ENCODE measurements around the gene FERMT2. TPM values are rescaled to one million over a fixed set of nuclear protein-coding genes. Genes with fewer than 3 reads are reported as not detected.

Gene FERMT2
- total RNA-seq, 1 experiment from 2014 or later, result 38.6 TPM

- Histone ChIP-seq H3K27ac (ENCODE audit: low read length) (no peak overlapping the region), H3K9me3 (ENCODE audit: low read length) (no peaks in the 10 kb centered on the region), H3K9me2 (replicated peaks; ENCODE audit: low read length) (no peaks in the 10 kb centered on the region), H3K4me1 (ENCODE audit: insufficient read depth, low read length) (peaks cover 25% of the 10 kb centered on the region), H3K4me2 (ENCODE audit: low read length) (peak overlapping the region; percentile 88), H3K9ac (ENCODE audit: low read length) (peak overlapping the region; percentile 75; the same call in 1 of the 2 replicates), H3K36me3 (ENCODE audit: low read depth, low read length) (no peaks in the 10 kb centered on the region), H3F3A (ENCODE audit: low read length, unreplicated experiment) (no peaks in the 10 kb centered on the region), H2AFZ (ENCODE audit: low read length) (peak overlapping the region; percentile 81; the same call in 1 of the 2 replicates), H3K4me3 (ENCODE audit: low read length) (peak overlapping the region; percentile 82), H4K20me1 (ENCODE audit: low read length) (peaks cover 15% of the 10 kb centered on the region), H3K79me2 (ENCODE audit: low read length) (peaks cover 68% of the 10 kb centered on the region), H3K27me3 (ENCODE audit: low read length) (no peaks in the 10 kb centered on the region)
- ATAC-seq (no peak), DNase-seq (peak; percentile 18)
- no TSS peak for BruUV-seq (replicated peaks)
- intact Hi-C loops (cut with micrococcal nuclease), result no loop called here
- CTCF ChIA-PET, result interaction anchor here (0.6 to 0.8 kb wide), 5 partner anchors 31 to 1400 kb away, joined by 3 to 10 read pairs (median 4); no protein-coding TSS in a partner anchor
- POLR2A ChIA-PET (ENCODE audit: unreplicated experiment), result interaction anchor here (0.5 to 1.1 kb wide), 5 partner anchors 10 to 71 kb away, joined by 3 to 41 read pairs (median 4); no protein-coding TSS in a partner anchor
- TF ChIP-seq EZH2 (IDR thresholded peaks at IDR 0.05; ENCODE audit: low read length, unreplicated experiment), result no peak
- TF ChIP-seq EZH2phosphoT487 (IDR thresholded peaks at IDR 0.05; ENCODE audit: borderline replicate concordance, low read length), result no peak
- no peak for TF ChIP-seq CTCF (conservative IDR thresholded peaks at IDR 0.05; ENCODE audit: low read depth, low read length)
These were observed 2.0 kb downstream of the FERMT2 start for GRCh38 chr14:52948836-52949235.

- POLR2A ChIA-PET (ENCODE audit: unreplicated experiment), result interaction anchor here (0.5 to 1.1 kb wide), 4 partner anchors 13 to 122 kb away, joined by 3 to 41 read pairs (median 4); no protein-coding TSS in a partner anchor
- Histone ChIP-seq H3K9me2 (replicated peaks; ENCODE audit: low read length) (no peaks in the 10 kb centered on the region), H3K4me3 (ENCODE audit: low read length) (peak overlapping the region; percentile 82; the same call in 1 of the 2 replicates), H3F3A (ENCODE audit: low read length, unreplicated experiment) (no peaks in the 10 kb centered on the region), H2AFZ (ENCODE audit: low read length) (no peak overlapping the region), H3K9me3 (ENCODE audit: low read length) (no peaks in the 10 kb centered on the region), H3K79me2 (ENCODE audit: low read length) (peaks cover 76% of the 10 kb centered on the region), H3K9ac (ENCODE audit: low read length) (no peak overlapping the region), H3K36me3 (ENCODE audit: low read depth, low read length) (no peaks in the 10 kb centered on the region), H3K27me3 (ENCODE audit: low read length) (no peaks in the 10 kb centered on the region), H3K4me2 (ENCODE audit: low read length) (peak overlapping the region; percentile 88), H3K4me1 (ENCODE audit: insufficient read depth, low read length) (peaks cover 25% of the 10 kb centered on the region), H4K20me1 (ENCODE audit: low read length) (peaks cover 15% of the 10 kb centered on the region), H3K27ac (ENCODE audit: low read length) (no peak overlapping the region)
- TF ChIP-seq CTCF (conservative IDR thresholded peaks at IDR 0.05; ENCODE audit: low read depth, low read length) (no peak), EZH2phosphoT487 (IDR thresholded peaks at IDR 0.05; ENCODE audit: borderline replicate concordance, low read length) (no peak), EZH2 (IDR thresholded peaks at IDR 0.05; ENCODE audit: low read length, unreplicated experiment) (no peak)
- intact Hi-C loops (cut with micrococcal nuclease), result no loop called here
- ATAC-seq, result no peak
- BruUV-seq (replicated peaks), result no TSS peak
- CTCF ChIA-PET, result no interaction called here
- no peak for DNase-seq
These were observed 2.8 kb downstream of the FERMT2 start for GRCh38 chr14:52948039-52948438.

- TF ChIP-seq EZH2 (IDR thresholded peaks at IDR 0.05; ENCODE audit: low read length, unreplicated experiment) (no peak), EZH2phosphoT487 (IDR thresholded peaks at IDR 0.05; ENCODE audit: borderline replicate concordance, low read length) (no peak), CTCF (conservative IDR thresholded peaks at IDR 0.05; ENCODE audit: low read depth, low read length) (no peak)
- Histone ChIP-seq H3K9me2 (replicated peaks; ENCODE audit: low read length) (no peaks in the 10 kb centered on the region), H3K9me3 (ENCODE audit: low read length) (no peaks in the 10 kb centered on the region), H3K27ac (ENCODE audit: low read length) (no peak overlapping the region), H3K27me3 (ENCODE audit: low read length) (no peaks in the 10 kb centered on the region), H3K36me3 (ENCODE audit: low read depth, low read length) (no peaks in the 10 kb centered on the region), H3K79me2 (ENCODE audit: low read length) (peaks cover 96% of the 10 kb centered on the region), H3K4me1 (ENCODE audit: insufficient read depth, low read length) (peaks cover 16% of the 10 kb centered on the region), H3K4me2 (ENCODE audit: low read length) (no peak overlapping the region), H3F3A (ENCODE audit: low read length, unreplicated experiment) (no peaks in the 10 kb centered on the region), H3K4me3 (ENCODE audit: low read length) (no peak overlapping the region), H3K9ac (ENCODE audit: low read length) (no peak overlapping the region), H4K20me1 (ENCODE audit: low read length) (peaks cover 21% of the 10 kb centered on the region), H2AFZ (ENCODE audit: low read length) (no peak overlapping the region)
- ATAC-seq (no peak), DNase-seq (no peak)
- ChIA-PET CTCF (no interaction called here), POLR2A (ENCODE audit: unreplicated experiment) (no interaction called here)
- no TSS peak for BruUV-seq (replicated peaks)
- intact Hi-C loops (cut with micrococcal nuclease), result no loop called here
These were observed 6.6 kb downstream of the FERMT2 start for GRCh38 chr14:52944254-52944653.
